Measurements from ENCODE around the gene MYO3B.

GRCh38 chr2:170146784-170147183, 31.2 kb upstream of the MYO3B start:
- TF ChIP-seq, protein P1, sequence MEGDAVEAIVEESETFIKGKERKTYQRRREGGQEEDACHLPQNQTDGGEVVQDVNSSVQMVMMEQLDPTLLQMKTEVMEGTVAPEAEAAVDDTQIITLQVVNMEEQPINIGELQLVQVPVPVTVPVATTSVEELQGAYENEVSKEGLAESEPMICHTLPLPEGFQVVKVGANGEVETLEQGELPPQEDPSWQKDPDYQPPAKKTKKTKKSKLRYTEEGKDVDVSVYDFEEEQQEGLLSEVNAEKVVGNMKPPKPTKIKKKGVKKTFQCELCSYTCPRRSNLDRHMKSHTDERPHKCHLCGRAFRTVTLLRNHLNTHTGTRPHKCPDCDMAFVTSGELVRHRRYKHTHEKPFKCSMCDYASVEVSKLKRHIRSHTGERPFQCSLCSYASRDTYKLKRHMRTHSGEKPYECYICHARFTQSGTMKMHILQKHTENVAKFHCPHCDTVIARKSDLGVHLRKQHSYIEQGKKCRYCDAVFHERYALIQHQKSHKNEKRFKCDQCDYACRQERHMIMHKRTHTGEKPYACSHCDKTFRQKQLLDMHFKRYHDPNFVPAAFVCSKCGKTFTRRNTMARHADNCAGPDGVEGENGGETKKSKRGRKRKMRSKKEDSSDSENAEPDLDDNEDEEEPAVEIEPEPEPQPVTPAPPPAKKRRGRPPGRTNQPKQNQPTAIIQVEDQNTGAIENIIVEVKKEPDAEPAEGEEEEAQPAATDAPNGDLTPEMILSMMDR (IDR thresholded peaks at IDR 0.05), result no peak
- TF ChIP-seq EZH2 (IDR thresholded peaks at IDR 0.05; ENCODE audit: borderline replicate concordance, insufficient read depth, low read depth, low read length, poor library complexity, severe bottlenecking), result no peak

Data from B cell (primary cell).